ENCODE measurements around the gene SLC6A12.
"Not testable (repeated sequence)": the region's sequence is repeated elsewhere in the genome, so short reads cannot be mapped to it uniquely, and the experiment has no call there.

Gene SLC6A12

GRCh38 chr12:218728-219590 lies 5.0 kb upstream of the SLC6A12 start:
- ATAC-seq = no peak
- TF ChIP-seq PATZ1 (CRISPR knock-in tag; IDR thresholded peaks at IDR 0.05; ENCODE audit: borderline replicate concordance) (no peak), ZNF8 (CRISPR knock-in tag; IDR thresholded peaks at IDR 0.05) (no peak), TSHZ2 (CRISPR knock-in tag; IDR thresholded peaks at IDR 0.05) (no peak), BACH2 (CRISPR knock-in tag; IDR thresholded peaks at IDR 0.05; ENCODE audit: borderline replicate concordance) (no peak), GLIS3 (CRISPR knock-in tag; IDR thresholded peaks at IDR 0.05) (no peak), ESRRG (CRISPR knock-in tag; IDR thresholded peaks at IDR 0.05) (no peak), RARB (CRISPR knock-in tag; IDR thresholded peaks at IDR 0.05) (no peak)

GRCh38 chr12:218221-218620 lies 4.3 kb upstream of the SLC6A12 start:
- no peak for ATAC-seq
- TF ChIP-seq CSRNP3 (CRISPR knock-in tag; IDR thresholded peaks at IDR 0.05) (no peak), POU6F1 (CRISPR knock-in tag; IDR thresholded peaks at IDR 0.05; ENCODE audit: borderline replicate concordance, low read depth) (no peak), ZNF8 (CRISPR knock-in tag; IDR thresholded peaks at IDR 0.05) (no peak), CSDC2 (CRISPR knock-in tag; IDR thresholded peaks at IDR 0.05) (no peak), TCF4 (CRISPR knock-in tag; IDR thresholded peaks at IDR 0.05; ENCODE audit: borderline replicate concordance) (no peak), TSHZ2 (CRISPR knock-in tag; IDR thresholded peaks at IDR 0.05) (no peak), ESRRG (CRISPR knock-in tag; IDR thresholded peaks at IDR 0.05) (no peak), ZNF70 (CRISPR knock-in tag; IDR thresholded peaks at IDR 0.05) (no peak), ZNF565 (CRISPR knock-in tag; conservative IDR thresholded peaks at IDR 0.05; ENCODE audit: low read depth) (no peak), ISL1 (CRISPR knock-in tag; IDR thresholded peaks at IDR 0.05) (no peak), ZFP3 (CRISPR knock-in tag; IDR thresholded peaks at IDR 0.05) (no peak), ZFP30 (CRISPR knock-in tag; IDR thresholded peaks at IDR 0.05) (no peak), ARNTL (CRISPR knock-in tag; IDR thresholded peaks at IDR 0.05; ENCODE audit: borderline replicate concordance, low read depth) (no peak), RARB (CRISPR knock-in tag; IDR thresholded peaks at IDR 0.05) (no peak), BACH2 (CRISPR knock-in tag; IDR thresholded peaks at IDR 0.05; ENCODE audit: borderline replicate concordance) (no peak), GLIS3 (CRISPR knock-in tag; IDR thresholded peaks at IDR 0.05) (no peak), SNAI2 (CRISPR knock-in tag; IDR thresholded peaks at IDR 0.05) (no peak), TOX (CRISPR knock-in tag; IDR thresholded peaks at IDR 0.05; ENCODE audit: borderline replicate concordance) (no peak), ZC3H10 (CRISPR knock-in tag; IDR thresholded peaks at IDR 0.05) (no peak)

GRCh38 chr12:217029-217428 lies 3.1 kb upstream of the SLC6A12 start:
- not testable (repeated sequence) for ATAC-seq
